Measurements from ENCODE around the gene CEP126. TPM values are rescaled to one million over a fixed set of nuclear protein-coding genes. Genes with fewer than 3 reads are reported as not detected.

Gene CEP126
- total RNA-seq, 1 donor from 2014 or later, result 9.6 TPM

GRCh38 chr11:102017026-102017425 is 102.2 kb downstream of the CEP126 start:
- Histone ChIP-seq H3K27ac (no peak overlapping the region), H3K4me1 (no peaks in the 10 kb centered on the region), H3K4me3 (no peak overlapping the region), H3K9me3 (no peaks in the 10 kb centered on the region), H3K36me3 (no peaks in the 10 kb centered on the region), H3K27me3 (no peaks in the 10 kb centered on the region)
- DNase-seq (ENCODE audit: extremely low spot score in 2 of 2), result no peak
- intact Hi-C loops (cut with DNase I), result no loop called here
- TF ChIP-seq POLR2AphosphoS5 (IDR thresholded peaks at IDR 0.05; ENCODE audit: insufficient read depth in 1 of 2, low read depth in 1 of 2), result no peak
- no peak for TF ChIP-seq CTCF (IDR thresholded peaks at IDR 0.05)
- no peak for TF ChIP-seq POLR2A (IDR thresholded peaks at IDR 0.05)

DNA sequence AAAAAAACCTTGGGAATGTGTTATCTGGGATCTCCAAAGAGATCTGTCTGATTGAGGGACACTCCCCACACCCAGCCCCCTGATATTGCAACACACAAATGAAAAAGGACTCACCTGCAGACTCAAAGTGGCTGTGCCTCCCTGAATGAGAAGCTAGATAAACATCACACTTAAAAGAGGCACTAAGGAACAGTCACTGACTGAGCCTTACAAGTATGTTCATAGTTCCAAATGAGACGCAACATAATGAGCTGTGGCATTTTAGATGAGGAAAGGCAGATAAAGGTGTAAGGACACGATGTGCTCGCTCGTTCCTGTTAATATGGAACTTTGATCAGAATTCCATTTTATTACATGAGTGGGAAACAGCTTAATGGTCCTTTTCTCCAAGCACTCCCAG is 111.4 kb downstream of the CEP126 start:
- H3K36me3 ChIP-seq, result no peaks in the 10 kb centered on the region
- intact Hi-C loops (cut with DNase I), result no loop called here
- H3K27ac ChIP-seq, result no peak overlapping the region
- H3K4me3 ChIP-seq, result no peak overlapping the region
- peaks cover 5% of the 10 kb centered on the region for H3K4me1 ChIP-seq
- H3K27me3 ChIP-seq, result no peaks in the 10 kb centered on the region
- no peak for DNase-seq (ENCODE audit: extremely low spot score in 2 of 2)
- no peaks in the 10 kb centered on the region for H3K9me3 ChIP-seq
- no peak for TF ChIP-seq CTCF (IDR thresholded peaks at IDR 0.05)
- TF ChIP-seq POLR2A (IDR thresholded peaks at IDR 0.05), result no peak
- no peak for TF ChIP-seq POLR2AphosphoS5 (IDR thresholded peaks at IDR 0.05; ENCODE audit: insufficient read depth in 1 of 2, low read depth in 1 of 2)

GRCh38 chr11:102026959-102027358 is 112.1 kb downstream of the CEP126 start:
- H3K27ac ChIP-seq, result no peak overlapping the region
- intact Hi-C loops (cut with DNase I), result no loop called here

GRCh38 chr11:102036757-102037156 is 121.9 kb downstream of the CEP126 start:
- Histone ChIP-seq H3K4me1 (no peaks in the 10 kb centered on the region), H3K27ac (no peak overlapping the region), H3K4me3 (no peak overlapping the region), H3K9me3 (no peaks in the 10 kb centered on the region), H3K36me3 (no peaks in the 10 kb centered on the region), H3K27me3 (no peaks in the 10 kb centered on the region)
- no peak for DNase-seq (ENCODE audit: extremely low spot score in 2 of 2)
- intact Hi-C loops (cut with DNase I), result no loop called here
- TF ChIP-seq CTCF (IDR thresholded peaks at IDR 0.05) (no peak), POLR2AphosphoS5 (IDR thresholded peaks at IDR 0.05; ENCODE audit: insufficient read depth in 1 of 2, low read depth in 1 of 2) (no peak), POLR2A (IDR thresholded peaks at IDR 0.05) (no peak)

More at GRCh38 chr11:102026959-102027358, 112.1 kb downstream of the CEP126 start:
- no peak for DNase-seq (ENCODE audit: extremely low spot score in 2 of 2)
- no peaks in the 10 kb centered on the region for H3K36me3 ChIP-seq
- TF ChIP-seq CTCF (IDR thresholded peaks at IDR 0.05) (no peak), POLR2AphosphoS5 (IDR thresholded peaks at IDR 0.05; ENCODE audit: insufficient read depth in 1 of 2, low read depth in 1 of 2) (no peak), POLR2A (IDR thresholded peaks at IDR 0.05) (no peak)
- H3K9me3 ChIP-seq, result no peaks in the 10 kb centered on the region
- H3K4me1 ChIP-seq, result peaks cover 5% of the 10 kb centered on the region
- H3K27me3 ChIP-seq, result no peaks in the 10 kb centered on the region
- no peak overlapping the region for H3K4me3 ChIP-seq

DNA sequence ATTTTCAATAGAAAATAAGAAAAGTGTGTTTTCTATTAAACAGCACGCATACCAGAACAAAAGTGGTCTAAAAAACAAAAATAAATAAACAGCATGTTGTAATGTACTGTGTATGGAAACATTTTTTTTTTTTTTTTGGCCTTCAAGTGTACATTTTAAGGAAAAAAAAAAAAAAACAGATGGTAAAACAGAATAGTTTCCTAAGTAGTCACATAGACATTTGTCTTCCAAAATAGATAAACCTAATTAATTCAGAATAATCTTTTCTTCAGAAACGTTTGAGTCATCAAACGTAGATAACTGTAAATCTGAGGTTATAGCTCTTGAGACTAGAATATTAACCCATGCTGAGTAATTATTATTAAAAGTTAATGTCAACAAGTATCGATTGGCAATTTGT is 132.0 kb downstream of the CEP126 start:
- peak overlapping the region; percentile 52 to 71 for H3K4me3 ChIP-seq
- TF ChIP-seq POLR2AphosphoS5 (IDR thresholded peaks at IDR 0.05; ENCODE audit: insufficient read depth in 1 of 2, low read depth in 1 of 2) (no peak), POLR2A (IDR thresholded peaks at IDR 0.05) (no peak), CTCF (IDR thresholded peaks at IDR 0.05) (no peak)
- peaks cover 5% of the 10 kb centered on the region for H3K4me1 ChIP-seq
- no peak for DNase-seq (ENCODE audit: extremely low spot score in 2 of 2)
- intact Hi-C loops (cut with DNase I), result no loop called here
- H3K36me3 ChIP-seq, result no peaks in the 10 kb centered on the region
- no peaks in the 10 kb centered on the region for H3K27me3 ChIP-seq
- H3K27ac ChIP-seq, result peak overlapping the region; percentile 66
- H3K9me3 ChIP-seq, result no peaks in the 10 kb centered on the region
